Uterus (tissue), 4 donors: ENCODE data around the gene C4orf50. TPM values are rescaled to one million over a fixed set of nuclear protein-coding genes. Genes with fewer than 3 reads are reported as not detected.

Experiments
- DNase-seq, 2 donors: peaks; one replicate each; pipeline ENCODE4 v3.0.0-alpha.2; 2019 to 2020
- H3K27ac ChIP-seq, 2 donors: fragments of 200-600 bp; sonication (generic); 1 replicate in 1 of 2; 2 replicates in 1 of 2; pipeline ENCODE4 v1.5.1; 2016 to 2018
- H3K27me3 ChIP-seq, 2 donors: fragments of 200-600 bp; sonication (generic); one replicate each; pipeline ENCODE4 v1.5.1; 2018 to 2019; ENCODE audit warnings: control low read depth in 1 of 2
- H3K36me3 ChIP-seq, 2 donors: fragments of 200-600 bp; sonication (generic); one replicate each; pipeline ENCODE4 v1.5.1; 2019; ENCODE audit warnings: control low read depth in 1 of 2
- H3K4me1 ChIP-seq, 2 donors: fragments of 200-600 bp; sonication (generic); one replicate each; pipeline ENCODE4 v1.5.1; 2018 to 2019; ENCODE audit warnings: control low read depth in 1 of 2
- H3K4me3 ChIP-seq, 2 donors: fragments of 200-600 bp; sonication (generic); 1 replicate in 1 of 2; 2 replicates in 1 of 2; pipeline ENCODE4 v1.5.1; 2018 to 2019; ENCODE audit warnings: mild to moderate bottlenecking in 1 of 2
- H3K9me3 ChIP-seq, 2 donors: fragments of 200-600 bp; sonication (generic); one replicate each; pipeline ENCODE4 v1.5.1; 2019; ENCODE audit warnings: control low read depth in 1 of 2
- CTCF ChIP-seq, 4 experiments: fragments of 200-600 bp in 2 of 4; fragments of 450-650 bp in 2 of 4; sonication (generic) in 2 of 4; IDR thresholded peaks; one replicate each; pipeline ENCODE4 v1.5.1; 2016 to 2019; ENCODE audit warnings: antibody characterized with exemption in 4 of 4, mild to moderate bottlenecking in 2 of 4, moderate library complexity in 1 of 4
- POLR2A ChIP-seq, 2 donors: fragments of 450-650 bp; IDR thresholded peaks; one replicate each; pipeline ENCODE4 v1.6.1; 2016; ENCODE audit warnings: antibody characterized with exemption in 2 of 2, mild to moderate bottlenecking in 1 of 2, moderate library complexity in 1 of 2
- intact Hi-C: fragments of 100-400 bp; cut with DNase I; formaldehyde crosslinking; loops from one replicate; pipeline ENCODE4 v1.15.1; 2023; ENCODE audit warnings: low total_unique reads
- total RNA-seq, 4 donors: library from RNA; depleted of rRNA in 3 of 4; stranded (reverse); fragments of >200 nt in 3 of 4; gene quantifications; one replicate each; pipeline versions ENCODE4 v1.1.0 to v1.2.4, GENCODE V29; 2014 to 2023
- donor health status: DM: yes; HTN: yes; CAD: no.

The C4orf50 gene
- total RNA-seq, 4 donors from 2014 or later: under 0.01 to 0.07 TPM; not detected in 2

GRCh38 chr4:6044276-6044675 is 26.0 kb upstream of the C4orf50 start:
- Histone ChIP-seq H3K36me3 (no peaks in the 10 kb centered on the region), H3K9me3 (no peaks in the 10 kb centered on the region), H3K4me1 (no peaks in the 10 kb centered on the region), H3K27ac (no peak overlapping the region), H3K27me3 (no peaks in the 10 kb centered on the region), H3K4me3 (no peak overlapping the region)
- TF ChIP-seq POLR2A (IDR thresholded peaks at IDR 0.05) (no peak), CTCF (IDR thresholded peaks at IDR 0.05) (no peak)
- DNase-seq: no peak
- intact Hi-C loops: no loop called here

- Histone ChIP-seq H3K4me3 (no peak overlapping the region), H3K27ac (no peak overlapping the region), H3K9me3 (no peaks in the 10 kb centered on the region), H3K4me1 (no peaks in the 10 kb centered on the region), H3K27me3 (no peaks in the 10 kb centered on the region), H3K36me3 (no peaks in the 10 kb centered on the region)
- TF ChIP-seq POLR2A (IDR thresholded peaks at IDR 0.05) (no peak), CTCF (IDR thresholded peaks at IDR 0.05) (no peak)
- intact Hi-C loops: no loop called here
- DNase-seq: no peak
Measured at GRCh38 chr4:6043843-6044242, 25.6 kb upstream of the C4orf50 start.

GRCh38 chr4:6043188-6043587 is 25.0 kb upstream of the C4orf50 start:
- Histone ChIP-seq H3K4me1 (no peaks in the 10 kb centered on the region), H3K27me3 (no peaks in the 10 kb centered on the region), H3K9me3 (no peaks in the 10 kb centered on the region), H3K4me3 (no peak overlapping the region), H3K36me3 (no peaks in the 10 kb centered on the region), H3K27ac (no peak overlapping the region)
- intact Hi-C loops: no loop called here
- TF ChIP-seq POLR2A (IDR thresholded peaks at IDR 0.05): no peak
- TF ChIP-seq CTCF (IDR thresholded peaks at IDR 0.05): no peak
- DNase-seq: no peak

- DNase-seq: no peak
- Histone ChIP-seq H3K27ac (no peak overlapping the region), H3K36me3 (no peaks in the 10 kb centered on the region), H3K27me3 (no peaks in the 10 kb centered on the region), H3K9me3 (no peaks in the 10 kb centered on the region), H3K4me1 (no peaks in the 10 kb centered on the region), H3K4me3 (no peak overlapping the region)
- intact Hi-C loops: no loop called here
- TF ChIP-seq POLR2A (IDR thresholded peaks at IDR 0.05) (no peak), CTCF (IDR thresholded peaks at IDR 0.05) (no peak)
Measured at GRCh38 chr4:6042293-6043063, 24.2 kb upstream of the C4orf50 start.

GRCh38 chr4:6041800-6042199 is 23.6 kb upstream of the C4orf50 start:
- Histone ChIP-seq H3K27ac (no peak overlapping the region), H3K27me3 (no peaks in the 10 kb centered on the region), H3K4me1 (no peaks in the 10 kb centered on the region), H3K36me3 (no peaks in the 10 kb centered on the region), H3K4me3 (no peak overlapping the region), H3K9me3 (no peaks in the 10 kb centered on the region)
- TF ChIP-seq POLR2A (IDR thresholded peaks at IDR 0.05) (no peak), CTCF (IDR thresholded peaks at IDR 0.05) (no peak)
- no peak for DNase-seq
- intact Hi-C loops: no loop called here
